ENCODE results near the gene VPS35. TPM values are rescaled to one million over a fixed set of nuclear protein-coding genes. Genes with fewer than 3 reads are reported as not detected.

VPS35 gene
- total and polyA plus RNA-seq, 2 of the 13 experiments (the other 11 are each of a cell fraction or from before 2014, with no cell fraction given): 30.7 to 136 TPM

DNA sequence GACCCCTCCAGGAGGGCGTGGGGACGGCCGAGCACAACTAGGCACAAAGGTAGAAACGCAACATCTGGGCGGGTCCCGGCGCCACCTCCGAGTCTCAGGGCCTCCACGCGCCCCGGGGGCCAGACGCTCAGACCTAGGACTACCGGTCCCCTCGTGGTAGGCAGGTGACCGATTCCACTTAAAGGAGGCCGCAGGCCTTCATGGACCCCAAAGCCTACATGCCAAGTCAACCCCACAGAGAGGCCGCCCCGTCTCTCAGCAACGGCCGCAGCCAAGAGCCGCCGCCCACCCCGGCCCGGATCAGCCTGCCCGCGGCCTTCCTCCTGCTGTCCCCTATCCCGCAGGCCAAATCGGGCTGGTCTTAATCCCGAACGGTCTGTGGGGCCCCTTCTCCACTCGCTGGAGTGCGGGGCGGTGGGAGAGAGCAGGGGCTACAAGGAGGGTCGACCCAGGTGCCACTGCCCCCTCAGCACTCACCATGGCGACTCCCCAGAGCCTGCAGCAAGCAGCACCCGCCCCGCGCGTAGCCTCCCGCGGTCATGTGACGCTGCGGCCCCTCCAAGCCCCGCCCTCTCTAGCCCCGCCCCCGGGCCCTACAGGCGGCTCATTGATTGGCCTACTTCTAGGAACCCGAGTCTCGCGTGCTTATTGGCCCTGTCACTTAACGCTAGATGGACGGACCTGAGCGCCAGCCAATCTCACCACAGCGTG lies at the start of gene VPS35 (continued):
- TF ChIP-seq, protein P1, sequence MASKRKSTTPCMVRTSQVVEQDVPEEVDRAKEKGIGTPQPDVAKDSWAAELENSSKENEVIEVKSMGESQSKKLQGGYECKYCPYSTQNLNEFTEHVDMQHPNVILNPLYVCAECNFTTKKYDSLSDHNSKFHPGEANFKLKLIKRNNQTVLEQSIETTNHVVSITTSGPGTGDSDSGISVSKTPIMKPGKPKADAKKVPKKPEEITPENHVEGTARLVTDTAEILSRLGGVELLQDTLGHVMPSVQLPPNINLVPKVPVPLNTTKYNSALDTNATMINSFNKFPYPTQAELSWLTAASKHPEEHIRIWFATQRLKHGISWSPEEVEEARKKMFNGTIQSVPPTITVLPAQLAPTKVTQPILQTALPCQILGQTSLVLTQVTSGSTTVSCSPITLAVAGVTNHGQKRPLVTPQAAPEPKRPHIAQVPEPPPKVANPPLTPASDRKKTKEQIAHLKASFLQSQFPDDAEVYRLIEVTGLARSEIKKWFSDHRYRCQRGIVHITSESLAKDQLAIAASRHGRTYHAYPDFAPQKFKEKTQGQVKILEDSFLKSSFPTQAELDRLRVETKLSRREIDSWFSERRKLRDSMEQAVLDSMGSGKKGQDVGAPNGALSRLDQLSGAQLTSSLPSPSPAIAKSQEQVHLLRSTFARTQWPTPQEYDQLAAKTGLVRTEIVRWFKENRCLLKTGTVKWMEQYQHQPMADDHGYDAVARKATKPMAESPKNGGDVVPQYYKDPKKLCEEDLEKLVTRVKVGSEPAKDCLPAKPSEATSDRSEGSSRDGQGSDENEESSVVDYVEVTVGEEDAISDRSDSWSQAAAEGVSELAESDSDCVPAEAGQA (IDR thresholded peaks at IDR 0.05; ENCODE audit: low read depth): peak; percentile 16; the same call in 1 of the 2 replicates
- TF ChIP-seq, protein P1 (CRISPR knock-in tag; IDR thresholded peaks at IDR 0.05; ENCODE audit: borderline replicate concordance): peak; percentile 83; the same call in 1 of the 2 replicates
- peak; percentile 97; the same call in 1 of the 2 replicates for TF ChIP-seq ZNF607 (CRISPR knock-in tag; IDR thresholded peaks at IDR 0.05; ENCODE audit: borderline replicate concordance)
- TF ChIP-seq, protein P2, sequence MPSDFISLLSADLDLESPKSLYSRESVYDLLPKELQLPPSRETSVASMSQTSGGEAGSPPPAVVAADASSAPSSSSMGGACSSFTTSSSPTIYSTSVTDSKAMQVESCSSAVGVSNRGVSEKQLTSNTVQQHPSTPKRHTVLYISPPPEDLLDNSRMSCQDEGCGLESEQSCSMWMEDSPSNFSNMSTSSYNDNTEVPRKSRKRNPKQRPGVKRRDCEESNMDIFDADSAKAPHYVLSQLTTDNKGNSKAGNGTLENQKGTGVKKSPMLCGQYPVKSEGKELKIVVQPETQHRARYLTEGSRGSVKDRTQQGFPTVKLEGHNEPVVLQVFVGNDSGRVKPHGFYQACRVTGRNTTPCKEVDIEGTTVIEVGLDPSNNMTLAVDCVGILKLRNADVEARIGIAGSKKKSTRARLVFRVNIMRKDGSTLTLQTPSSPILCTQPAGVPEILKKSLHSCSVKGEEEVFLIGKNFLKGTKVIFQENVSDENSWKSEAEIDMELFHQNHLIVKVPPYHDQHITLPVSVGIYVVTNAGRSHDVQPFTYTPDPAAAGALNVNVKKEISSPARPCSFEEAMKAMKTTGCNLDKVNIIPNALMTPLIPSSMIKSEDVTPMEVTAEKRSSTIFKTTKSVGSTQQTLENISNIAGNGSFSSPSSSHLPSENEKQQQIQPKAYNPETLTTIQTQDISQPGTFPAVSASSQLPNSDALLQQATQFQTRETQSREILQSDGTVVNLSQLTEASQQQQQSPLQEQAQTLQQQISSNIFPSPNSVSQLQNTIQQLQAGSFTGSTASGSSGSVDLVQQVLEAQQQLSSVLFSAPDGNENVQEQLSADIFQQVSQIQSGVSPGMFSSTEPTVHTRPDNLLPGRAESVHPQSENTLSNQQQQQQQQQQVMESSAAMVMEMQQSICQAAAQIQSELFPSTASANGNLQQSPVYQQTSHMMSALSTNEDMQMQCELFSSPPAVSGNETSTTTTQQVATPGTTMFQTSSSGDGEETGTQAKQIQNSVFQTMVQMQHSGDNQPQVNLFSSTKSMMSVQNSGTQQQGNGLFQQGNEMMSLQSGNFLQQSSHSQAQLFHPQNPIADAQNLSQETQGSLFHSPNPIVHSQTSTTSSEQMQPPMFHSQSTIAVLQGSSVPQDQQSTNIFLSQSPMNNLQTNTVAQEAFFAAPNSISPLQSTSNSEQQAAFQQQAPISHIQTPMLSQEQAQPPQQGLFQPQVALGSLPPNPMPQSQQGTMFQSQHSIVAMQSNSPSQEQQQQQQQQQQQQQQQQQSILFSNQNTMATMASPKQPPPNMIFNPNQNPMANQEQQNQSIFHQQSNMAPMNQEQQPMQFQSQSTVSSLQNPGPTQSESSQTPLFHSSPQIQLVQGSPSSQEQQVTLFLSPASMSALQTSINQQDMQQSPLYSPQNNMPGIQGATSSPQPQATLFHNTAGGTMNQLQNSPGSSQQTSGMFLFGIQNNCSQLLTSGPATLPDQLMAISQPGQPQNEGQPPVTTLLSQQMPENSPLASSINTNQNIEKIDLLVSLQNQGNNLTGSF (CRISPR knock-in tag; IDR thresholded peaks at IDR 0.05): peak; percentile 67
- no peak for TF ChIP-seq STAG1 (CRISPR knock-in tag; IDR thresholded peaks at IDR 0.05)
- peak; percentile 41; the same call in 1 of the 2 replicates for TF ChIP-seq SPEN (CRISPR knock-in tag; IDR thresholded peaks at IDR 0.05; ENCODE audit: low read depth)
- TF ChIP-seq, protein P3, sequence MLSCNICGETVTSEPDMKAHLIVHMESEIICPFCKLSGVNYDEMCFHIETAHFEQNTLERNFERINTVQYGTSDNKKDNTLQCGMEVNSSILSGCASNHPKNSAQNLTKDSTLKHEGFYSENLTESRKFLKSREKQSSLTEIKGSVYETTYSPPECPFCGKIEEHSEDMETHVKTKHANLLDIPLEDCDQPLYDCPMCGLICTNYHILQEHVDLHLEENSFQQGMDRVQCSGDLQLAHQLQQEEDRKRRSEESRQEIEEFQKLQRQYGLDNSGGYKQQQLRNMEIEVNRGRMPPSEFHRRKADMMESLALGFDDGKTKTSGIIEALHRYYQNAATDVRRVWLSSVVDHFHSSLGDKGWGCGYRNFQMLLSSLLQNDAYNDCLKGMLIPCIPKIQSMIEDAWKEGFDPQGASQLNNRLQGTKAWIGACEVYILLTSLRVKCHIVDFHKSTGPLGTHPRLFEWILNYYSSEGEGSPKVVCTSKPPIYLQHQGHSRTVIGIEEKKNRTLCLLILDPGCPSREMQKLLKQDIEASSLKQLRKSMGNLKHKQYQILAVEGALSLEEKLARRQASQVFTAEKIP (CRISPR knock-in tag; IDR thresholded peaks at IDR 0.05; ENCODE audit: borderline replicate concordance): no peak
- no peak for TF ChIP-seq RBM39 (IDR thresholded peaks at IDR 0.05; ENCODE audit: low read depth, low read length, poor library complexity, severe bottlenecking)
- TF ChIP-seq, protein P4, sequence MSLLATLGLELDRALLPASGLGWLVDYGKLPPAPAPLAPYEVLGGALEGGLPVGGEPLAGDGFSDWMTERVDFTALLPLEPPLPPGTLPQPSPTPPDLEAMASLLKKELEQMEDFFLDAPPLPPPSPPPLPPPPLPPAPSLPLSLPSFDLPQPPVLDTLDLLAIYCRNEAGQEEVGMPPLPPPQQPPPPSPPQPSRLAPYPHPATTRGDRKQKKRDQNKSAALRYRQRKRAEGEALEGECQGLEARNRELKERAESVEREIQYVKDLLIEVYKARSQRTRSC (CRISPR knock-in tag; IDR thresholded peaks at IDR 0.05; ENCODE audit: low read depth): no peak; the same call in 1 of the 2 replicates
- TF ChIP-seq ZNF431 (CRISPR knock-in tag; IDR thresholded peaks at IDR 0.05; ENCODE audit: borderline replicate concordance, low read depth): 0 out of 2 replicates have a peak, but pooled peaks have one; percentile 22
- TF ChIP-seq ZNF205 (CRISPR knock-in tag; IDR thresholded peaks at IDR 0.05): no peak
- no peak for TF ChIP-seq RCOR2 (CRISPR knock-in tag; IDR thresholded peaks at IDR 0.05)
- TF ChIP-seq KDM5B (CRISPR knock-in tag; IDR thresholded peaks at IDR 0.05; ENCODE audit: borderline replicate concordance): peak; percentile 78
- TF ChIP-seq ZNF850 (CRISPR knock-in tag; conservative IDR thresholded peaks at IDR 0.05): no peak
- TF ChIP-seq RARG (CRISPR knock-in tag; IDR thresholded peaks at IDR 0.05; ENCODE audit: low read depth): no peak; the same call in 1 of the 2 replicates
